ENCODE measurements around the gene FBXO38.
"Not testable (repeated sequence)": the region's sequence is repeated elsewhere in the genome, so short reads cannot be mapped to it uniquely, and the experiment has no call there.

Gene FBXO38

GRCh38 chr5:148433826-148434225 lies 50.1 kb downstream of the FBXO38 start:
- DNase-seq (ENCODE audit: low read depth) = no peak

GRCh38 chr5:148436029-148436428 lies 52.3 kb downstream of the FBXO38 start:
- no peak for DNase-seq (ENCODE audit: low read depth)

GRCh38 chr5:148437249-148437648 lies 53.5 kb downstream of the FBXO38 start:
- no peak for DNase-seq (ENCODE audit: low read depth)

- no peak for DNase-seq (ENCODE audit: low read depth)
These were observed 55.2 kb downstream of the FBXO38 start for GRCh38 chr5:148438933-148439332.

- no peak for DNase-seq (ENCODE audit: low read depth)
These were observed 59.5 kb downstream of the FBXO38 start for GRCh38 chr5:148443241-148443640.

GRCh38 chr5:148443998-148444397 lies 60.2 kb downstream of the FBXO38 start:
- peak; percentile 3 for DNase-seq (ENCODE audit: low read depth)

GRCh38 chr5:148445578-148445977 lies 61.8 kb downstream of the FBXO38 start:
- no peak for DNase-seq (ENCODE audit: low read depth)

- no peak for DNase-seq (ENCODE audit: low read depth)
These were observed 62.9 kb downstream of the FBXO38 start for GRCh38 chr5:148446611-148447010.

GRCh38 chr5:148452499-148453193 lies 68.9 kb downstream of the FBXO38 start:
- no peak for DNase-seq (ENCODE audit: low read depth)

- no peak for DNase-seq (ENCODE audit: low read depth)
These were observed 70.8 kb downstream of the FBXO38 start for GRCh38 chr5:148454576-148454975.

GRCh38 chr5:148455185-148455584 lies 71.4 kb downstream of the FBXO38 start:
- DNase-seq (ENCODE audit: low read depth) = no peak

GRCh38 chr5:148457183-148457620 lies 73.4 kb downstream of the FBXO38 start:
- DNase-seq (ENCODE audit: low read depth) = no peak

GRCh38 chr5:148458036-148458888 lies 74.5 kb downstream of the FBXO38 start:
- DNase-seq (ENCODE audit: low read depth) = no peak

- no peak for DNase-seq (ENCODE audit: low read depth)
These were observed 75.9 kb downstream of the FBXO38 start for GRCh38 chr5:148459669-148460068.

GRCh38 chr5:148465381-148466235 lies 81.8 kb downstream of the FBXO38 start:
- no peak for DNase-seq (ENCODE audit: low read depth)

GRCh38 chr5:148466236-148466580 lies 82.5 kb downstream of the FBXO38 start:
- DNase-seq (ENCODE audit: low read depth) = no peak

- no peak for DNase-seq (ENCODE audit: low read depth)
These were observed 84.2 kb downstream of the FBXO38 start for GRCh38 chr5:148467958-148468357.

- not testable (repeated sequence) for DNase-seq (ENCODE audit: low read depth)
These were observed 85.0 kb downstream of the FBXO38 start for GRCh38 chr5:148468746-148469145.

GRCh38 chr5:148469501-148469935 lies 85.8 kb downstream of the FBXO38 start:
- no peak for DNase-seq (ENCODE audit: low read depth)

- DNase-seq (ENCODE audit: low read depth) = no peak
These were observed 87.6 kb downstream of the FBXO38 start for GRCh38 chr5:148471379-148471778.

GRCh38 chr5:148474025-148474511 lies 90.3 kb downstream of the FBXO38 start:
- DNase-seq (ENCODE audit: low read depth) = no peak

- DNase-seq (ENCODE audit: low read depth) = no peak
These were observed 92.5 kb downstream of the FBXO38 start for GRCh38 chr5:148476302-148476701.

Measured in CMK (cell line).